A549 (cell line): ENCODE results near the gene ARHGAP11A. TPM values are rescaled to one million over a fixed set of nuclear protein-coding genes. Genes with fewer than 3 reads are reported as not detected.

Source experiments
- ATAC-seq, 2 experiments: fragments of 200-7000 bp in 1 of 2; fragments of >200 bp in 1 of 2; cut with Nextera tagmentation in 1 of 2; cut with Tn5 transposase in 1 of 2; 3 replicates each; pipeline versions ENCODE4 v1.8.0 to v1.9.1; 2018 to 2020; ENCODE audit warnings: mild to moderate bottlenecking in 1 of 2, moderate library complexity in 1 of 2
- CTCF ChIA-PET: fragments of 300-600 bp; sonication (Branson Sonifier 250); formaldehyde crosslinking; extraction: SDS; loops from one replicate; lab custom pipeline; 2021; ENCODE audit warnings: antibody characterized with exemption, inconsistent platforms; lab: Yijun Ruan, JAX
- POLR2A ChIA-PET: fragments of 350-600 bp; formaldehyde crosslinking; extraction: SDS; loops from one replicate; lab custom pipeline; 2021; ENCODE audit warnings: antibody characterized with exemption, inconsistent platforms; lab: Yijun Ruan, JAX
- DNase-seq, 2 experiments: peaks; one replicate each; pipeline versions ENCODE4 v3.0.0 to v3.0.0-alpha.2; 2011 to 2016; ENCODE audit warnings: low read depth in 1 of 2, low spot score in 1 of 2
- FAIRE-seq: peaks from 2 replicates; lab custom pipeline; 2011; peaks lifted over from hg19 to GRCh38; lab: Jason Lieb, UNC
- H3K27ac ChIP-seq, 2 experiments: fragments of >200 bp; sonication (Bioruptor Twin); formaldehyde crosslinking; 3 replicates each; pipeline ENCODE4 v1.5.1; 2016 to 2017
- H3K4me1 ChIP-seq: fragments of >200 bp; sonication (Bioruptor Twin); formaldehyde crosslinking; 3 replicates; pipeline ENCODE4 v1.6.1; 2016
- H3K4me2 ChIP-seq: fragments of >200 bp; sonication (Bioruptor Twin); formaldehyde crosslinking; 3 replicates; pipeline ENCODE4 v1.6.1; 2016
- H3K4me3 ChIP-seq: fragments of >200 bp; sonication (Bioruptor Twin); formaldehyde crosslinking; 3 replicates; pipeline ENCODE4 v1.5.1; 2016
- H3K9me3 ChIP-seq: fragments of >200 bp; sonication (Bioruptor Twin); formaldehyde crosslinking; 3 replicates; pipeline ENCODE4 v1.6.1; 2016
- CBX2 ChIP-seq: fragments of 200-600 bp; sonication (generic); IDR thresholded peaks from 2 replicates; pipeline ENCODE4 v1.6.1; 2016; ENCODE audit warnings: low read depth, mild to moderate bottlenecking, borderline replicate concordance
- CEBPB ChIP-seq, 2 experiments: fragments of >200 bp in 1 of 2; sonication (Bioruptor Twin) in 1 of 2; formaldehyde crosslinking in 1 of 2; IDR thresholded peaks; 2 replicates each; pipeline ENCODE4 v1.6.1; 2012 to 2016
- CHD2 ChIP-seq: fragments of 150-350 bp; IDR thresholded peaks from 2 replicates; pipeline ENCODE4 v1.6.1; 2014; ENCODE audit warnings: low read length; ENCODE audit not compliant: partially characterized antibody
- EP300 ChIP-seq, 2 experiments: fragments of >200 bp; sonication (Bioruptor Twin); formaldehyde crosslinking; IDR thresholded peaks; 2 replicates in 1 of 2; 3 replicates in 1 of 2; pipeline ENCODE4 v1.6.1; 2016 to 2017
- FOSB ChIP-seq: fragments of 250-450 bp; sonication (Bioruptor Pico); IDR thresholded peaks from 2 replicates; pipeline ENCODE4 v1.5.0; 2020; ENCODE audit warnings: mild to moderate bottlenecking, moderate library complexity
- FOSL2 ChIP-seq, 2 experiments: fragments of 450-650 bp in 1 of 2; fragments of >200 bp in 1 of 2; sonication (Bioruptor Twin) in 1 of 2; formaldehyde crosslinking; IDR thresholded peaks; 2 replicates each; pipeline versions ENCODE4 v1.5.0 to v1.6.1; 2016 to 2020; ENCODE audit warnings: mild to moderate bottlenecking in 1 of 2, moderate library complexity in 1 of 2
- FOXS1 ChIP-seq: fragments of 250-450 bp; sonication (Bioruptor Pico); IDR thresholded peaks from 2 replicates; pipeline ENCODE4 v1.5.0; 2020; ENCODE audit warnings: mild to moderate bottlenecking, moderate library complexity
- HOXA7 ChIP-seq: fragments of 250-450 bp; sonication (Bioruptor Pico); IDR thresholded peaks from 2 replicates; pipeline ENCODE4 v1.5.0; 2020; ENCODE audit warnings: mild to moderate bottlenecking, moderate library complexity
- HOXB13 ChIP-seq: fragments of 250-450 bp; sonication (Bioruptor Pico); IDR thresholded peaks from 2 replicates; pipeline ENCODE4 v1.5.0; 2020; ENCODE audit warnings: low read depth, mild to moderate bottlenecking, moderate library complexity
- JUN ChIP-seq, 2 experiments: fragments of >200 bp; sonication (Bioruptor Twin); formaldehyde crosslinking; IDR thresholded peaks; 2 replicates in 1 of 2; 3 replicates in 1 of 2; pipeline ENCODE4 v1.6.1; 2016 to 2017
- JUNB ChIP-seq: fragments of >200 bp; sonication (Bioruptor Twin); formaldehyde crosslinking; IDR thresholded peaks from 2 replicates; pipeline ENCODE4 v1.6.1; 2016
- MYC ChIP-seq: IDR thresholded peaks from 2 replicates; pipeline ENCODE4 v1.6.1; 2012; ENCODE audit warnings: mild to moderate bottlenecking, inconsistent platforms, low read length, improper control_type of control experiment, borderline replicate concordance
- RARB ChIP-seq: fragments of 250-450 bp; sonication (Bioruptor Pico); IDR thresholded peaks from 2 replicates; pipeline ENCODE4 v1.8.0; 2021; ENCODE audit warnings: mild to moderate bottlenecking, moderate library complexity
- RFX5 ChIP-seq: fragments of 450-650 bp; IDR thresholded peaks from 2 replicates; pipeline ENCODE4 v1.7.1; 2014; ENCODE audit warnings: antibody characterized with exemption, mild to moderate bottlenecking, moderate library complexity
- SMC3 ChIP-seq: fragments of >200 bp; sonication (Bioruptor Twin); formaldehyde crosslinking; IDR thresholded peaks from 3 replicates; pipeline ENCODE4 v1.6.1; 2018; ENCODE audit warnings: inconsistent platforms
- ZC3H11A ChIP-seq: fragments of 450-650 bp; IDR thresholded peaks from 2 replicates; pipeline ENCODE4 v1.6.1; 2014; ENCODE audit warnings: antibody characterized with exemption, mild to moderate bottlenecking
- ZNF302 ChIP-seq: fragments of 250-450 bp; sonication (Bioruptor Pico); IDR thresholded peaks from 2 replicates; pipeline ENCODE4 v1.9.0; 2021; ENCODE audit warnings: inconsistent platforms, mild to moderate bottlenecking, moderate library complexity
- ZSCAN20 ChIP-seq: fragments of 250-450 bp; sonication (Bioruptor Pico); IDR thresholded peaks from 2 replicates; pipeline ENCODE4 v1.8.0; 2022; ENCODE audit warnings: mild to moderate bottlenecking, moderate library complexity
- WGBS: methylation state at CpG from one replicate; pipeline ENCODE4 v1.1.6; 2017; ENCODE audit errors: missing lambda C conversion rate; 5-methylcytosine and 5-hydroxymethylcytosine counted together
- polyA plus RNA-seq, 4 experiments: library from polyadenylated mRNA; depleted of rRNA in 3 of 4; stranded (reverse); fragments of >200 nt; fragmentation: RNase III in 1 of 4; extraction: RNeasy Plus Mini Kit Qiagen cat#74134 plus additional on column Dnase treatment in 1 of 4; gene quantifications; 2 replicates in 3 of 4; 3 replicates in 1 of 4; pipeline ENCODE4 v1.2.3, GENCODE V29; 2011 to 2017
- TF ChIP-seq, protein P1 (sequence below): fragments of 250-450 bp; sonication (Bioruptor Pico); IDR thresholded peaks from 2 replicates; pipeline ENCODE4 v1.5.0; 2020; ENCODE audit warnings: low read depth, mild to moderate bottlenecking, moderate library complexity
- TF ChIP-seq, protein P2 (sequence below): IDR thresholded peaks from 2 replicates; pipeline ENCODE4 v1.6.1; 2012

Gene ARHGAP11A
- polyA plus RNA-seq, 2 of the 4 experiments (the other 2 are of a cell fraction) = 39.3 to 121 TPM

DNA sequence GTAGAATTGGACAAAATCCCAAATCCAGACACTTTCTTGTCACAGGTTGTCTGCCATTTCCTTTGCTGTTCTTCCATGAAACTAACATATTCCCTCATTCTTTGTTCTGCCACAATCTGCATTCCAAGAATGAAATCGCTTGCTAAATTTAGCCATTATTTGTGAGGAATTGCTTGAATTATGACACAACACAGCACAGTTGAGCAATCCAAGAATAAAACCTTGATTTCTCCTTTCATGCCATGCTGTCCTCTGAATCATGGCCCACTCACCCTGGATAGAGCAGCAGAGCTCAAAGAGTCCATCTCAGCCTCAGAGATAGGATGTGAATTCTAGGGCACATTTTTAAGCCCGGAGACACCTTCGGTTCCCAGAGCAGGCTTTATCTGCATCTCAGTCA is 67.3 kb downstream of the ARHGAP11A start (continued):
- no peak for TF ChIP-seq CBX2

DNA sequence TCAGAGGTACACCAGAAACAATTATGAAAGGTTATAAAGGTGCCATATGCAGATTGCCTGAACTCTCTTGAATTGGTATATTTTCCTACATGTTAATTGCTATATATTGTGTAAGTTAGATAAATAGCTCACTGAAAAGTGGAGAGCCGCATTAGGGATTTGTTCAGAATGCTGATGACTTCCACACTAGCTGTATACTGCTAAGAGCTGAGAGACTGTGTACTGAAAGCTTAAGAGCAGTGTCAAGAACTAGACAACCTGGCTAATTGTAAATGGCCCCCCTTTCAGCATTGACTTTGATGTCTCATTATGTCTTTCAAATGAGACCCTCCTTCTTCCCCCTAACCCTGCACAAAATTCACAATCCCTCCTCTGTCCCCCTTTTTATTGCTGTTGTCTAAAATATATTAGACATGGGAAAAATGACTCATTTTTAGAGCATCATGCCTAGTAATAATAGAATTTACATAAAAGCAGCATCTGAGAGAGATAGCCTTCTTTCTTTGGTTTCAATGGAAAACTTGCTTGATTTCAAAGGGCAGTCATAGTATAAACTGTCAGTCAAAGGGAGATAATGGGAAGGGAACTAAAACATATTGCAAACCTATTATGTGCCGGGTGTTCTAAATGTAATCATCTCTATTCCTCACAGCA is 67.8 kb downstream of the ARHGAP11A start:
- DNase-seq (no peak), ATAC-seq (no peak), FAIRE-seq (peak; percentile 18)
- CTCF ChIA-PET = interaction anchor here (0.7 to 6.5 kb wide), 6 partner anchors 8 to 273 kb away, joined by 3 to 60 read pairs (median 9); no protein-coding TSS in a partner anchor
- no peak overlapping the region for H3K4me3 ChIP-seq
- H3K9me3 ChIP-seq = 0 out of 3 replicates have a peak, but pooled peaks cover 6% of the 10 kb centered on the region
- H3K27ac ChIP-seq = peak overlapping the region; percentile 48 to 57
- POLR2A ChIA-PET = no interaction called here
- H3K4me1 ChIP-seq = peaks cover 54% of the 10 kb centered on the region
- 93% methylated on average over 2 of the region's 2 CpGs for WGBS
- TF ChIP-seq JUN (IDR thresholded peaks at IDR 0.05) (0 out of 5 replicates have a peak, but pooled peaks of 1 of the 2 experiments have one; percentile 13), ZC3H11A (no peak), FOSL2 (IDR thresholded peaks at IDR 0.05) (no peak), FOSL2 (CRISPR knock-in tag; IDR thresholded peaks at IDR 0.05) (peak; percentile 21; the same call in 1 of the 2 replicates), EP300 (IDR thresholded peaks at IDR 0.05) (0 out of 5 replicates have a peak, but pooled peaks of 1 of the 2 experiments have one; percentile 6)
- TF ChIP-seq, protein P1, sequence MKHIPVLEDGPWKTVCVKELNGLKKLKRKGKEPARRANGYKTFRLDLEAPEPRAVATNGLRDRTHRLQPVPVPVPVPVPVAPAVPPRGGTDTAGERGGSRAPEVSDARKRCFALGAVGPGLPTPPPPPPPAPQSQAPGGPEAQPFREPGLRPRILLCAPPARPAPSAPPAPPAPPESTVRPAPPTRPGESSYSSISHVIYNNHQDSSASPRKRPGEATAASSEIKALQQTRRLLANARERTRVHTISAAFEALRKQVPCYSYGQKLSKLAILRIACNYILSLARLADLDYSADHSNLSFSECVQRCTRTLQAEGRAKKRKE (CRISPR knock-in tag) = no peak
- peak overlapping the region; percentile 55 for H3K4me2 ChIP-seq

DNA sequence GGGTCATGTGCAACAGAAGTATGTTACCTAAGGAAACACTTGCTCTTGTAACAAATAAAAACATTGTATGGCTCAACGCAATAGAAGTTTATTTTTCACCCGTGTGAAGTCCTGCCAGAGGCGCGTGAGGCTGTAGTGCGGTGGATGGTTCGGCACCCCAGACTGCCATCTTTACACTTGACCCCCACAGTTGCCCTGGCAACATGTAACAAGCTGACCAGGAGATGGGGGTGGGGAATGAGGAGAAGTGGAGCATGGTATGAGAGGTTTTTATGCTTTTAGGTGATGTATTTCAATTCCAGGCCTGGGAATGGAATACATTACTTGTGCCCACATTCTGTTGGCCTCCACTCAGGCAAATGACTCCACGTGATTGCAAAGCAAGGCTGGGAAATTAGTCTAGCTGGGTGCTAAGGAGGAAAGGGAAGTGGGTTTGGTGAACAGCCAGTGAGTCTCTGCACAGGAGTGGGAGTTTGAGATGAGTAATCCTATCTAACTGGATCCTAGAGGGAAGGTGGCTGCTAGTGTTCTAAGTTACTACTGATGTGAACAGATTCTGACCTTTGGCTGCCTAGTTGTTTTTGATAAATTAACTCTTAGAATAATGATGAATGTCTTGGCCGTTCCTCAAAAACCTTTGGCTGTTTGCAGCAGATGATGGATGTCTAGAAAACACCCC is 68.7 kb downstream of the ARHGAP11A start:
- ChIA-PET CTCF (interaction anchor here (1.3 to 5.4 kb wide), 5 partner anchors 9 to 272 kb away, joined by 3 to 29 read pairs (median 10); no protein-coding TSS in a partner anchor), POLR2A (no interaction called here)
- peak in 1 of 2 experiments; percentile 30 for DNase-seq
- Histone ChIP-seq H3K27ac (peak overlapping the region; percentile 57 to 61; a peak in 5 of 6 replicates), H3K4me2 (peak overlapping the region; percentile 5; the same call in 1 of the 3 replicates), H3K4me1 (peaks cover 54% of the 10 kb centered on the region), H3K4me3 (no peak overlapping the region), H3K9me3 (0 out of 3 replicates have a peak, but pooled peaks cover 6% of the 10 kb centered on the region)
- ATAC-seq = peak in 1 of 2 experiments; percentile 23; a peak in 1 of 6 replicates
- WGBS = 78% methylated on average over 8 of the region's 8 CpGs
- FAIRE-seq = no peak
- TF ChIP-seq ZNF302 (CRISPR knock-in tag) = no peak
- TF ChIP-seq JUN (IDR thresholded peaks at IDR 0.05) = no peak
- no peak for TF ChIP-seq JUNB
- no peak for TF ChIP-seq FOXS1
- TF ChIP-seq RARB (CRISPR knock-in tag) = no peak
- TF ChIP-seq CHD2 = no peak
- no peak for TF ChIP-seq FOSB
- TF ChIP-seq, protein P2, sequence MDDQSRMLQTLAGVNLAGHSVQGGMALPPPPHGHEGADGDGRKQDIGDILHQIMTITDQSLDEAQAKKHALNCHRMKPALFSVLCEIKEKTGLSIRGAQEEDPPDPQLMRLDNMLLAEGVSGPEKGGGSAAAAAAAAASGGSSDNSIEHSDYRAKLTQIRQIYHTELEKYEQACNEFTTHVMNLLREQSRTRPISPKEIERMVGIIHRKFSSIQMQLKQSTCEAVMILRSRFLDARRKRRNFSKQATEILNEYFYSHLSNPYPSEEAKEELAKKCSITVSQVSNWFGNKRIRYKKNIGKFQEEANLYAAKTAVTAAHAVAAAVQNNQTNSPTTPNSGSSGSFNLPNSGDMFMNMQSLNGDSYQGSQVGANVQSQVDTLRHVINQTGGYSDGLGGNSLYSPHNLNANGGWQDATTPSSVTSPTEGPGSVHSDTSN = no peak
- no peak for TF ChIP-seq RFX5
- no peak for TF ChIP-seq HOXB13 (CRISPR knock-in tag)
- no peak for TF ChIP-seq MYC
- TF ChIP-seq SMC3 = no peak
- TF ChIP-seq HOXA7 (CRISPR knock-in tag) = no peak
- no peak for TF ChIP-seq CEBPB (IDR thresholded peaks at IDR 0.05)
- TF ChIP-seq ZC3H11A = no peak
- no peak for TF ChIP-seq ZSCAN20 (CRISPR knock-in tag)
